ENCODE measurements around the gene MLEC.

The MLEC gene

GRCh38 chr12:120686690-120687577 lies at the start of gene MLEC:
TSS of gene MLEC (plus strand) at chr12:120687149. CDS start at chr12:120687297, 148 bp downstream.
- peak; percentile 95 for DNase-seq

- DNase-seq, result no peak
These were observed 46.9 kb upstream of the MLEC start, which contains the start of gene CABP1 for GRCh38 chr12:120639771-120640721. TSS of gene CABP1 (plus strand) at chr12:120640626. CDS start at chr12:120640686, 60 bp downstream.

- peak; percentile 71 for DNase-seq
These were observed 45.8 kb upstream of the MLEC start for GRCh38 chr12:120640861-120641833.

GRCh38 chr12:120642121-120642520 lies 44.8 kb upstream of the MLEC start:
- no peak for DNase-seq

GRCh38 chr12:120642826-120643225 lies 44.1 kb upstream of the MLEC start:
- no peak for DNase-seq

GRCh38 chr12:120643574-120643973 lies 43.4 kb upstream of the MLEC start:
- DNase-seq, result no peak

GRCh38 chr12:120646044-120646443 lies 40.9 kb upstream of the MLEC start:
- DNase-seq, result no peak

GRCh38 chr12:120647375-120647755 lies 39.6 kb upstream of the MLEC start:
- no peak for DNase-seq

- DNase-seq, result no peak
These were observed 37.3 kb upstream of the MLEC start for GRCh38 chr12:120649442-120650232.

GRCh38 chr12:120650233-120650690 lies 36.7 kb upstream of the MLEC start:
- no peak for DNase-seq

- DNase-seq, result no peak
These were observed 35.1 kb upstream of the MLEC start for GRCh38 chr12:120651821-120652220.

- DNase-seq, result peak; percentile 78
These were observed 34.1 kb upstream of the MLEC start for GRCh38 chr12:120652656-120653435.

GRCh38 chr12:120653611-120654010 lies 33.3 kb upstream of the MLEC start:
- DNase-seq, result no peak

- no peak for DNase-seq
These were observed 32.3 kb upstream of the MLEC start for GRCh38 chr12:120654656-120655055.

GRCh38 chr12:120656008-120656407 lies 30.9 kb upstream of the MLEC start:
- no peak for DNase-seq

- DNase-seq, result no peak
These were observed 28.4 kb upstream of the MLEC start for GRCh38 chr12:120658286-120659150.

GRCh38 chr12:120659151-120659525 lies 27.8 kb upstream of the MLEC start:
- no peak for DNase-seq

- no peak for DNase-seq
These were observed 25.5 kb upstream of the MLEC start for GRCh38 chr12:120661432-120661831.

GRCh38 chr12:120662879-120663278 lies 24.1 kb upstream of the MLEC start:
- DNase-seq, result no peak
